GM12878 (cell line): ENCODE measurements around the gene KRTAP5-6. TPM values are rescaled to one million over a fixed set of nuclear protein-coding genes. Genes with fewer than 3 reads are reported as not detected.

Experiments used
- ATAC-seq: fragments of 200-7000 bp; cut with Tn5 transposase; 3 replicates; pipeline ENCODE4 v1.9.1; 2020; ENCODE audit warnings: mild to moderate bottlenecking, moderate library complexity
- BruUV-seq: library from RNA; stranded (reverse); fragments of 400-500 nt; replicated peaks from 2 replicates; lab custom pipeline; 2021; lab: Mats Ljungman, UMichigan
- CTCF ChIA-PET: fragments of 300-600 bp; sonication (Branson Sonifier 250); formaldehyde crosslinking; extraction: SDS; loops from one replicate; lab custom pipeline; 2021; ENCODE audit warnings: inconsistent platforms; lab: Yijun Ruan, JAX
- POLR2A ChIA-PET: fragments of 350-600 bp; formaldehyde crosslinking; extraction: SDS; loops from one replicate; lab custom pipeline; 2021; ENCODE audit warnings: inconsistent platforms; lab: Charles Lee
- RAD21 ChIA-PET: fragments of 300-600 bp; sonication (Branson Sonifier 250); formaldehyde crosslinking; loops from one replicate; lab custom pipeline; 2023; ENCODE audit warnings: antibody characterized with exemption; ENCODE audit not compliant: unreplicated experiment; lab: Charles Lee
- SMC1A ChIA-PET: fragments of 300-600 bp; sonication (Branson Sonifier 250); formaldehyde crosslinking; loops from one replicate; lab custom pipeline; 2023; ENCODE audit not compliant: unreplicated experiment, uncharacterized antibody; lab: Charles Lee
- DNase-seq: peaks from one replicate; pipeline ENCODE4 v3.0.0-alpha.2; 2011; ENCODE audit warnings: low read depth, low spot score
- FAIRE-seq: peaks from 3 replicates; lab custom pipeline; 2011; peaks lifted over from hg19 to GRCh38; lab: Jason Lieb, UNC
- H2AFZ ChIP-seq: 2 replicates; pipeline ENCODE4 v1.6.0; 2011; ENCODE audit warnings: low read depth, low read length, control low read depth; ENCODE audit not compliant: control insufficient read depth
- H3K27ac ChIP-seq: 2 replicates; pipeline ENCODE4 v1.5.1; 2011; ENCODE audit warnings: control low read depth; ENCODE audit not compliant: control insufficient read depth, insufficient read depth
- H3K27me3 ChIP-seq, 2 experiments: replicated peaks in 1 of 2; 2 replicates each; pipeline versions ENCODE4 v1.6.0 to v1.6.1; 2011; ENCODE audit warnings: low read length in 1 of 2; ENCODE audit not compliant: control insufficient read depth in 2 of 2, insufficient read depth in 2 of 2
- H3K36me3 ChIP-seq, 2 experiments: 2 replicates each; pipeline ENCODE4 v1.5.1; 2011; ENCODE audit warnings: low read length in 1 of 2; ENCODE audit not compliant: control insufficient read depth in 2 of 2, insufficient read depth in 2 of 2
- H3K4me1 ChIP-seq: 2 replicates; pipeline ENCODE4 v1.6.1; 2011; ENCODE audit warnings: mild to moderate bottlenecking, low read length, moderate library complexity, mixed read lengths; ENCODE audit not compliant: control insufficient read depth, insufficient read depth
- H3K4me2 ChIP-seq: 2 replicates; pipeline ENCODE4 v1.6.0; 2011; ENCODE audit warnings: control low read depth; ENCODE audit not compliant: control insufficient read depth, insufficient read depth
- H3K4me3 ChIP-seq: fragments of 200-600 bp; sonication (generic); 2 replicates; pipeline ENCODE4 v1.5.1; 2016
- H3K79me2 ChIP-seq: 2 replicates; pipeline ENCODE4 v1.6.0; 2011; ENCODE audit warnings: low read length; ENCODE audit not compliant: control insufficient read depth, insufficient read depth
- H3K9ac ChIP-seq: 2 replicates; pipeline ENCODE4 v1.8.0; 2011; ENCODE audit warnings: low read length, control low read depth, mixed read lengths; ENCODE audit not compliant: control insufficient read depth, insufficient read depth
- H3K9me3 ChIP-seq: replicated peaks from 3 replicates; pipeline ENCODE4 v1.5.1; 2011; ENCODE audit warnings: mild to moderate bottlenecking, low read length; ENCODE audit not compliant: control insufficient read depth, insufficient read depth
- H4K20me1 ChIP-seq: 2 replicates; pipeline ENCODE4 v1.6.0; 2011; ENCODE audit not compliant: control insufficient read depth, insufficient read depth
- CBX5 ChIP-seq: sonication (generic); IDR thresholded peaks from 2 replicates; pipeline ENCODE4 v1.6.1; 2016; ENCODE audit warnings: low read depth, moderate library complexity, mild to moderate bottlenecking, inconsistent platforms
- CHD2 ChIP-seq: IDR thresholded peaks from 2 replicates; pipeline ENCODE4 v1.6.1; 2011; ENCODE audit warnings: low read depth, low read length, improper control_type of control experiment, borderline replicate concordance
- EGR1 ChIP-seq, 2 experiments: IDR thresholded peaks; 1 replicate in 1 of 2; 2 replicates in 1 of 2; pipeline ENCODE4 v1.6.1; 2011 to 2012; ENCODE audit warnings: low read depth in 2 of 2, low read length in 2 of 2, borderline replicate concordance in 1 of 2, mild to moderate bottlenecking in 1 of 2, moderate library complexity in 1 of 2
- ESRRA ChIP-seq: IDR thresholded peaks from 2 replicates; pipeline ENCODE4 v1.6.1; 2012; ENCODE audit warnings: mild to moderate bottlenecking, low read length, improper control_type of control experiment
- JUNB ChIP-seq: IDR thresholded peaks from 2 replicates; pipeline ENCODE4 v1.6.1; 2016; ENCODE audit warnings: antibody characterized with exemption, mild to moderate bottlenecking
- KAT2A ChIP-seq: conservative IDR thresholded peaks from 2 replicates; pipeline ENCODE4 v1.6.1; 2011; ENCODE audit warnings: low read depth, low read length; ENCODE audit not compliant: control insufficient read depth
- MYC ChIP-seq: IDR thresholded peaks from 2 replicates; pipeline ENCODE4 v1.6.1; 2011; ENCODE audit warnings: mild to moderate bottlenecking, low read length, moderate library complexity, inconsistent platforms; ENCODE audit not compliant: insufficient read depth, insufficient replicate concordance, insufficient read length, severe bottlenecking
- NFIC ChIP-seq: IDR thresholded peaks from 2 replicates; pipeline ENCODE4 v1.6.1; 2012; ENCODE audit warnings: low read depth, mild to moderate bottlenecking, inconsistent platforms, low read length, moderate library complexity
- PAX8 ChIP-seq: fragments of 450-650 bp; IDR thresholded peaks from 2 replicates; pipeline ENCODE4 v1.6.1; 2017; ENCODE audit warnings: mild to moderate bottlenecking, moderate library complexity
- RAD21 ChIP-seq: IDR thresholded peaks from 2 replicates; pipeline ENCODE4 v1.6.1; 2011; ENCODE audit warnings: mild to moderate bottlenecking, low read depth, low read length, moderate library complexity; ENCODE audit not compliant: insufficient read depth
- RB1 ChIP-seq: fragments of 450-650 bp; formaldehyde crosslinking; IDR thresholded peaks from 2 replicates; pipeline ENCODE4 v1.6.1; 2017; ENCODE audit warnings: mild to moderate bottlenecking, borderline replicate concordance
- RELA ChIP-seq: fragments of 450-650 bp; IDR thresholded peaks from 2 replicates; pipeline ENCODE4 v1.8.0; 2014; ENCODE audit warnings: borderline replicate concordance; ENCODE audit not compliant: partially characterized antibody
- RFX5 ChIP-seq: IDR thresholded peaks from 2 replicates; pipeline ENCODE4 v1.6.1; 2011; ENCODE audit warnings: low read depth, low read length, improper control_type of control experiment
- RUNX3 ChIP-seq: IDR thresholded peaks from 2 replicates; pipeline ENCODE4 v1.6.1; 2012; ENCODE audit warnings: low read length, inconsistent platforms
- SPI1 ChIP-seq: IDR thresholded peaks from 2 replicates; pipeline ENCODE4 v1.6.1; 2011; ENCODE audit warnings: low read depth, mild to moderate bottlenecking, low read length, moderate library complexity, borderline replicate concordance; ENCODE audit not compliant: insufficient read depth
- YY1 ChIP-seq: IDR thresholded peaks from 2 replicates; pipeline ENCODE4 v1.6.1; 2011; ENCODE audit warnings: low read depth, mild to moderate bottlenecking, low read length
- ZNF687 ChIP-seq: fragments of 450-650 bp; IDR thresholded peaks from 2 replicates; pipeline ENCODE4 v1.6.1; 2017; ENCODE audit warnings: mild to moderate bottlenecking, moderate library complexity
- ZZZ3 ChIP-seq: IDR thresholded peaks from 2 replicates; pipeline ENCODE4 v1.6.1; 2011; ENCODE audit warnings: low read depth; ENCODE audit not compliant: control insufficient read depth, insufficient read length
- WGBS: methylation state at CpG from one replicate; pipeline ENCODE4 v1.1.6; 2016; ENCODE audit warnings: low lambda C conversion rate; ENCODE audit not compliant: insufficient replicate concordance, insufficient coverage; ENCODE audit errors: missing lambda C conversion rate; 5-methylcytosine and 5-hydroxymethylcytosine counted together
- in situ Hi-C: fragments of 300-500 bp; cut with MboI; formaldehyde crosslinking; loops from 9 replicates; pipeline ENCODE4 v1.14.3; 2018; ENCODE audit warnings: mixed read lengths
- intact Hi-C: fragments of 100-400 bp; cut with micrococcal nuclease; formaldehyde crosslinking; loops from one replicate; pipeline ENCODE4 v1.14.2; 2022; ENCODE audit not compliant: unreplicated experiment
- polyA plus RNA-seq, 11 experiments: library from polyadenylated mRNA; depleted of rRNA in 4 of 11; unstranded in 6 of 11; stranded (reverse) in 5 of 11; fragments of >200 nt; fragmentation: Nextera tagmentation in 4 of 11; fragmentation: Illumina TruSeq in 1 of 11; extraction: Ambion mirVana in 4 of 11; extraction: Trizol in 1 of 11; gene quantifications; 1 replicate in 1 of 11; 2 replicates in 10 of 11; pipeline versions ENCODE4 v1.2.1 to v1.2.3, GENCODE V29; 2011 to 2016; ENCODE audit warnings: inconsistent platforms in 2 of 11, missing spikeins in 2 of 11, low read depth in 1 of 11
- total RNA-seq, 4 experiments: library from RNA; depleted of rRNA in 3 of 4; stranded (reverse); fragments of >200 nt in 3 of 4; fragmentation: Illumina TruSeq in 1 of 4; extraction: Trizol in 1 of 4; gene quantifications; 2 replicates each; pipeline versions ENCODE4 v1.2.1 to v1.2.3, GENCODE V29; 2013 to 2021
- TF ChIP-seq, protein P1 (sequence below): IDR thresholded peaks from 2 replicates; pipeline ENCODE4 v1.6.1; 2011; ENCODE audit warnings: mild to moderate bottlenecking, low read depth, low read length, moderate library complexity; ENCODE audit not compliant: insufficient replicate concordance

Gene KRTAP5-6
- total and polyA plus RNA-seq, 10 of the 15 experiments (the other 5 are each of a cell fraction or from before 2014, with no cell fraction given), result not detected

- FAIRE-seq, result no peak
- H3K4me3 ChIP-seq, result no peak overlapping the region
- ChIA-PET SMC1A (no interaction called here), RAD21 (interaction anchor here (0.9 to 1.3 kb wide), 3 partner anchors 54 to 295 kb away, joined by 3 to 5 read pairs (median 3); no protein-coding TSS in a partner anchor), POLR2A (no interaction called here), CTCF (interaction anchor here (0.7 to 2.5 kb wide), 9 partner anchors 10 to 445 kb away, joined by 3 to 19 read pairs (median 4); partner anchors contain the start of gene KRTAP5-6)
- 47% methylated on average over 17 of the region's 17 CpGs for whole genome bisulfite sequencing
- ATAC-seq, result peak; percentile 38; the same call in 2 of the 3 replicates
- peaks cover 14% of the 10 kb centered on the region for H3K4me1 ChIP-seq
- peaks cover 0 to 2% of the 10 kb centered on the region in 2 experiments; a peak in 1 of 4 replicates for H3K27me3 ChIP-seq
- no peak overlapping the region for H3K9ac ChIP-seq
- no peaks in the 10 kb centered on the region; the same call in 2 of the 3 replicates for H3K9me3 ChIP-seq
- in situ Hi-C loops, result no loop called here
- no peak overlapping the region; the same call in 1 of the 2 replicates for H2AFZ ChIP-seq
- no TSS peak for BruUV-seq
- no peaks in the 10 kb centered on the region for H3K79me2 ChIP-seq
- no peaks in the 10 kb centered on the region for H3K36me3 ChIP-seq
- no peak overlapping the region for H3K27ac ChIP-seq
- no peaks in the 10 kb centered on the region for H4K20me1 ChIP-seq
- no peak for DNase-seq
- H3K4me2 ChIP-seq, result no peak overlapping the region
- intact Hi-C loops, result no loop called here
- no peak for TF ChIP-seq KAT2A
- TF ChIP-seq NFIC, result no peak
- TF ChIP-seq MYC, result no peak
- no peak for TF ChIP-seq RAD21
- TF ChIP-seq RELA, result no peak
- TF ChIP-seq RFX5, result no peak
- TF ChIP-seq EGR1 (IDR thresholded peaks at IDR 0.05; ENCODE audit: borderline replicate concordance in 1 of 2, low read depth in 2 of 2, low read length in 2 of 2), result no peak
- no peak for TF ChIP-seq ZZZ3
- TF ChIP-seq PAX8, result no peak
- no peak for TF ChIP-seq RUNX3
- no peak for TF ChIP-seq CBX5
- TF ChIP-seq CHD2, result no peak
- no peak for TF ChIP-seq ESRRA
- TF ChIP-seq JUNB, result no peak
- TF ChIP-seq, protein P1, sequence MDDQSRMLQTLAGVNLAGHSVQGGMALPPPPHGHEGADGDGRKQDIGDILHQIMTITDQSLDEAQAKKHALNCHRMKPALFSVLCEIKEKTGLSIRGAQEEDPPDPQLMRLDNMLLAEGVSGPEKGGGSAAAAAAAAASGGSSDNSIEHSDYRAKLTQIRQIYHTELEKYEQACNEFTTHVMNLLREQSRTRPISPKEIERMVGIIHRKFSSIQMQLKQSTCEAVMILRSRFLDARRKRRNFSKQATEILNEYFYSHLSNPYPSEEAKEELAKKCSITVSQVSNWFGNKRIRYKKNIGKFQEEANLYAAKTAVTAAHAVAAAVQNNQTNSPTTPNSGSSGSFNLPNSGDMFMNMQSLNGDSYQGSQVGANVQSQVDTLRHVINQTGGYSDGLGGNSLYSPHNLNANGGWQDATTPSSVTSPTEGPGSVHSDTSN, result no peak
- no peak for TF ChIP-seq RB1
- peak; percentile 81 for TF ChIP-seq ZNF687
- TF ChIP-seq SPI1, result peak; percentile 55; the same call in 1 of the 2 replicates
- TF ChIP-seq YY1, result 0 out of 2 replicates have a peak, but pooled peaks have one; percentile 35
These were observed 9.8 kb downstream of the KRTAP5-6 start for GRCh38 chr11:1706634-1707400.
